HG02970 (cell line): ENCODE measurements around the gene CACNA2D3.

Experiments used
- ATAC-seq: cut with Tn5 transposase; IDR thresholded peaks from one replicate; pipeline ENCODE4 v1.9.1; 2021; ENCODE audit warnings: mild to moderate bottlenecking, moderate library complexity, moderate number of reproducible peaks; ENCODE audit not compliant: unreplicated experiment, low FRiP score

The CACNA2D3 gene

DNA sequence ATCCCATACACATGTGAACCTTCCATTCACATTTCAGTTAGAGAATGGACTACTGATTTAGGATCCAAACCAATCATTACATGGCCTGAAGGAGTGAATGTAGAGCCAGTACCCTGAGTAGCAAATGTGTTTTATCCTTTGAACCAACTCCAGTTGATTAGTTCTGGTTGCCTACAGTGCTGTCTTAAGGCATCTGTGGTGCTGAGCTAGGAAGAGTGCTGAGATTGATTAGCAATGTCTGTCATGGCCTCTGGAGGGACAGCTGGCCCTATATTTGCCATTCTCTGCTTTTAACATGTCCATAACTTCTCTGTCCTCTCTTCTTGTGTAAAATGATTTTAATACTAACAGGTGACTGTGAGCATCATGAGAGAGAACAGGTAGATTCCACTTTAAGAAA, 794.4 kb downstream of the CACNA2D3 start:
- no peak for ATAC-seq

DNA sequence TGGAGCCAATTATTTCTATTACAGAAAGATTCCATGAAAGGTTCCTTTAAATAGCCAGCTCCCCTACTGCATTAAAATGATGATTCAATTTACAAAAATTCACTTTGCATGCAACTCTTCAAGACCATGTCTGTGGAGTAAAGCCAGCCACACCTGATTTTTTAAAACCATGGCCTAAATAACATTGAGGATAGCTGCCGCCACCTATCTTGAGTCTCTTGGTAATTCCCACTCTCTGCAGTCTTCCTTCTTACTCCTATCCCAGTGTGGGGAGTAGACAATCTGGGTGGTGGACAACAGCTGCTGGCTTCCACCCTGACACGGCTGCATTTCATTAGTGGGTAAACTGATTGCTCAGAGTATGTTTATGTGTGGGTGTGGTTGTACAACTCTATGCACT, 794.8 kb downstream of the CACNA2D3 start:
- no peak for ATAC-seq

DNA sequence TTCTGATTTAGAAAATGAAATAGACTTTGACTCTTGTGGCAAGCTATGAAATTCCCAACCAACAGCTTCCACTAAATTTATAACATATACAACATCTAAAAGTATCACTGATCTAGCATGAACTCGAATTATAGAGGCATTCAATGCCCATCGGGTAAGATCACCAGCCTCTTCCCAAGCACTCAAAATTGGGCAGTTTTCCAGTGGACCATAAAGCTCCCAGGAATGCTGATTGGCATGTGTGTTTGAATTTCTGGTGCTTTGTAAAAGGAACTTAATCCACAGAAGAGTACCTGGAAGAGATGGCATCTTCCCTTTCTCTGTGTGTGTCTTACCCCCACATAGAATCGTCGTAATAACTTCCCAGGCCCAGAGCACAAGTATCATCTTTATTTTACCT, 795.5 kb downstream of the CACNA2D3 start:
- ATAC-seq, result no peak

DNA sequence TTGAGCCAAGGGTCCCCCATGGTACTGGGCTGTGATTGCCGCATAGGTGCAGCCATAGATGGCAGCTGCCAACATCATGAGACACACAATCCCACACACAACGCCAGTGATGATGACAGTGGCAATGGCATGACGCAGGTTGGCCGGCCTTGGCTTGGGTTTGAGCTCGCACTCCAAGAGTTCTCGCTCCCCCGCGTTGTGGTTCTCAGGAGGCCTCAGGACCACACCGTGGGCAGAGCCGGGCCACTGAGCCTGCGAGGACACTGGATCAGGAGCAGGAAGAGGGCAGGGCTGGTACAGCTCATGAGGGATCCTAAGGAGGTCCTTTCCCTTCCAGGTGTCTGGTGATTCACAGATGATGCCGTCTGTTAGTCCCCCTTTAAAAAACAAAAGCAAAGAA, 796.2 kb downstream of the CACNA2D3 start:
- no peak for ATAC-seq

DNA sequence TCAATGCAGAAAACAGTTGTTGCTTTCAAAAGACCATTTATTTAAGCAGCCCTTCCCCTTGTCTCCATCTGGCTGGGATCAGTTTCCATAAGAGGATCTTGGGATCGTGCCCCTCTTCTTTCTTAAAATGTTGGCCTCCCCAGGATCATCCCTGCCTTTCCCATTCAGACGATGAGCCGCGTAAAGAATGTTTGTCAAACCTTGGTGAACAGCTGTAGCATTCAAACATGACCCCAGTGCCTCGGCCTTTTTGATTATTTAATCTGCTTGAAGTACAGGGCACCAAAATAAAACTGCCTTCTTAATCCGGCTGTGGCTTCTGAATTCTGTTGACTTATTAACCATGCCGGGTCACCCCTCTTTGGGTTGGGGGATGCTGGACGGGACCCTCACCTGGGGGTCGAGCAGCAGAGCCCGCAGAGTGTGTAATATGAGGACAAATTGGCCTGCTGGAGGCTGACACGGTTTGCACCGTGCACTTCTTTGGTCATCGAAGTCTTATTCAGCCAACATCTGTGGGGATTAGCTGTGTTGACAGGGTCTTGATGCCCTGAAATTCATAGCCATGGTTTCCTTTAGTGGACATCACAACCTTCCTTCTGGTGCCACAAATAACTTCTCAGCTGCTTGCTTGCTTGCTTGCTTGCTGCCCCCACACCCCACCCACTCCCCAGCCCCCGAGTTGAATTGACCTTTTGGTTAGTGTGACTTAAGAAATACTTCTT, 805.9 kb downstream of the CACNA2D3 start, which contains the start of gene LRTM1:
LRTM1 (minus strand) TSS at position 14 of the 725 bp plus-strand sequence. CDS start 148 bp downstream, outside the sequence.
- ATAC-seq, result no peak

DNA sequence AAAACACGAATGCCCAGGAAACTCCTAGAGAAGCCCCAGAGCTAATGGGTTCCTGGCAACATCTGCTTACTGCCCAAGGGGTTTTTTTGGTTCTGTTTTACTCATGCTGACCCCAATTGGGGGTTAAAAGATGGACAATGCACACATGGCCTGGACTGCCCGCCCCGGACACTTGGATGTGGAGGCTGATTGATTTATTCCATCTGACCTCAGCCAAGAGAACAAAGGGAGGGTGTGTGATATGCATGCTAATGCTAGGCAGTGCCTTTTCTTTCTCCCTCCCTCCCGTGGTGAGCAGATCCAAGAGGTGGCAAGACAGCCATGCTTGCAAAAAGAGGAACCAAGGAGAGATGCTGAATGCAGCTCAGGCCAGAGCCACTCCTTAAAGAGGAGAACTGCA, 808.8 kb downstream of the CACNA2D3 start:
- ATAC-seq, result no peak

DNA sequence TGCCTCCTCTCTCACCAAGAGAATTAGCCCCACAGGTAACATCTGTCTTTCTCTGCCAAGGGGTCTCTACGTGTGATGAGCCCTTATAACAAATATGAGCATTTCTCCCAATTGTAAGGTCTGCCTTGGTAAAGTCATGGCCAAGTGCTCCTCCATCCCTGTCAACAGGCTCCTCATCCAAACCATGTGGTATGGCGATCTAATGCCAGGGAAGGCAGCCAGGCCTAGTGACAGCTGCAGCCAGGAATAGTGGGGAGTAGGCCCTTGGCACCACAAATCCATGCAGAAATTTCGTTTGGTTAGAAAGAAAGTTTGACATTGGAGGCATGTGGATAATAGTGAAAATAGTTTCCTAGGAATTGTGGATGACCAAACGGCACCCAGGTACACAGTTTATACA, 810.3 kb downstream of the CACNA2D3 start:
- ATAC-seq, result no peak

DNA sequence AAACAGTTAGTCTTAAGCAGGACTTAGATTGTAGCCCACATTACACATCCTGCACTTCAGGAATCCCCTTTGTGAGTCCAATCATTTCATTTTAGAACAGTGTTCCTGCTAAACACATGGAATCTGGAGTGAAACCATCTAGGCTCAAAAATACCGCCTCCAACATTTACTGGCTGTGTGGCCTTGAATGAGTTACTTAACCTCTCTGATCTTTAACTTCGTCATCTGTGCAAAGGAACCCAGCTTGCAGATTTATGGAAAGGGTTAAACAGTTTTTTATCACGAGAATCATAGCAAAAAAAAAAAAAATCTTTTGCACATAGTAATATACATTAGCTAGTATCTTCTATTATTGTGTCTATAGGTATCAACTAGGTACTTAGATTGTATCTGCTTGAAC, 813.5 kb downstream of the CACNA2D3 start:
- no peak for ATAC-seq

DNA sequence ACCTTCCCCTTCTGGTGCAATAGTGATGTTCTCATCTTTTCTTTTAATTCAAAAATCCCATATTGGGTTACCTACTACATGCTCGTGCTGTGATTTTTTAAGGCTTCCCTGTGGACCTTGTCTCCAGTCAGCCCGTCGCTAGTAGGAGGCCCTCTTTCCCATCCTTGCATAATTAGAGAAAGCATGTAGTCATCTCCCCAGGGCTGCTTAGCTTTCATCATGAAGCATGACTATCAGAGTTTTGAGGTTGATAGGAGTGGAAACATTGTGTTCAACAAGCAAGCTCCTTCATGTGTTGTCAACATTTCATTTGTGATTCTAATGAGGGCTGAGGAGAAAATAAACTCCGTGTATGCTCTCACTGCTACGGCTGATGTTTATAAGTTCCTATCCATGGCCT, 814.2 kb downstream of the CACNA2D3 start:
- ATAC-seq, result no peak

DNA sequence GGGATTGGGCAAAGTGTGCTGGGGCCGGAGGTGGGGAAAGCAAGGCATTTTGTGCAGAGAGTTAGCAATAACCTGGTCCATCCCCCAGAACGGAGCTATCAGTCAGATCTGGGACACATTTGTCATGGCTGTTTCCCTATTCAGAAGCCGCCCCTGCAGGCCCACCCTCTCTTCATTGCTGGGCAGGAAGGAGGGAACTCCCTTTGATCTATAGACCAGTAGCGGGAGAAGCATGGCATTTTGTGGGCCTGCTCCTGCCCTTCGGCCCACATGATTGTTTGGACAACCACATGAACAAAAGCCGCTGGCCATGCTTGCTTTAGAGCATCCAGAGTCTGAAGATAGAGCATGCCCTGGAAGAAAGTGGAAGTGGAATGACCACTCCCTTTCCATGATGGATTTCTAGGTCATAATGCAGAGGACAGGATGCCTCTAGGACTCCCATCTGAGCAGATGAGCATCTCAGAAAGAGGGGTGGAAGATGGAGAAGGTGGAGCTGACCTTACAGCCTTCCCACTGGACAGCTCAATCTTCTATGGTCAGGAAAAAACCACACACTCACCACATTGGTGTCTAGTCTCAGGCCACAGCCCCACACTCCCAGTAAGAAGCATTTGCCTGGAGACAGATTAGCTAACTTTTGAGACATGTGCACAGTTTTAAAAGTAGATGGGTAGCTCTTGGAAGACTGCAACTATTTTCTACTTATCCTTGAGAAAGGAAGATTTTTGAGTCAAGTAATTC, 817.4 kb downstream of the CACNA2D3 start:
- ATAC-seq, result no peak

DNA sequence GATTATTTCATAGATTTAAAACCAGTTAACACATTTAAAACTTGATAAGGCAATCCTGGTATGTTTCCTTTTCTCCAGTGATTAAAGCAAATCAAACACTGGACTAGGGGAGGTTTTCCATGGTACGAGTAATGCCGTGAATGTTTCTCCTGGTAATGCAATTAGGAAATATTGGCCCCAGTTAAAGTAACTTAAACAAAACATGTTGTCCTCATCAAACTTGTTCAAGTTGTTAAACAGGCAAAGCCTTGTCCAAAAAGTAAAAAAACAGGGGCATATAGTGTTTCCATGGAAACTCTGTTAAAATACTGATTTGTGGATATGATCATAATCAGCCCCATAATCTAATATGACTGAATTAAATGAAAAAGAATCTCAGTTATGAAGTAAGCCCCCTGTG, 818.6 kb downstream of the CACNA2D3 start:
- ATAC-seq, result no peak

DNA sequence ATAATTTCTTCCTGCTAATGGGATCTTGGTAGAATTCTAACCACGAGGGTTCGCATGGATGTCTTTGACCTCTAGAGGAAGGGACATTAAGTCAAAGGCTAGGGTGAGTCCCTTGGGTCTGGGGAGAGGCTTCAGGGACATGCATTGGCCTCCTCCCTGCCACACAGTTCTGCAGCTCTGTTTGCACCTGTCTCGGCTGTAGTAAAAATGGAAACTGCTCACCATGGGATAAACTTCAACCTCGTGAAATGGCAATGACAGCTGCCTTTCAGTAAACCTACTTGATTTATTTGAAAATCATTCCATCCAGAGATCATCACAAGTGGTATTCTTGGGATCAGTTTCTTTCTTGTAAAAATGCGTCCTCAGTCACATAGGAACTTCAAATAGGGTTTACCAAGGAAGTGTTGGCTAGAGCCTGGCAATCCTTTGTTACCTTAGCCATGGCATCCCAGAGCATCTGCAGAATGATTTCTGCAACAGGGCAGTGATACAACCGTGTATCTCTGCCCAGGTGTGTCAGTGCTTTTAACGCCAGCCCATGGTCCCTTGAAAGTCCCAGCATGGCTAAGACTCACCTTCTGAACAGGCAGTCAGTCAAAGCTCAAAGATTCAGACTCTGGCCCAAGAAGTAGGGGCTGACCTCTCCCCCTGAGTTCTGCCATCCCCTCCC, 819.5 kb downstream of the CACNA2D3 start:
- no peak for ATAC-seq

DNA sequence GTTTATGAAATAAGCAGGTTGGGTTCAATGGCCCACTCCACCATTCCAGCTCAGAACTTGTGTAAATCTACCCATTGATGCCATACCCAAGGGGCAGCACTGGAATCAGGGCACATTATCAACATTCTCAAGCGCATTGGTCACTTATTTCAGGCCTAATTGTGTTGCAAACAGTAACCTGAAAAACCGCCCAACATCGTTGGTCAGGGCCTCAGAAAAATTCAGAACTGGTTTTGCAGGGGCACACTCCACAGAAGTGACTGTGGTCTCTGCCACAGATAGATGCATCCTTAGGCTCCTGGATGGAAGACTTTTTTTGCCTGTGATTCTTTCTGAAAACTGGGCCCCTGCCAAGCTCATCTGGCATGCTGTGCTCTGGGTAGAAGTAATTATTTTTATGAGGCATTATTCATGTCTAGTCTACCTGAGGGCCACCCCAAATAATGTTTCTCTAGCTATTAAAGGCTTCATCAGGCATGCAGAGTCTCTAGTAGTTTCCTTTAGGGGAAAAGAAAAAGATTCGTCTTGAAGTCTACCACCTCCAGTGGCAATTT, 827.2 kb downstream of the CACNA2D3 start:
- ATAC-seq, result no peak

DNA sequence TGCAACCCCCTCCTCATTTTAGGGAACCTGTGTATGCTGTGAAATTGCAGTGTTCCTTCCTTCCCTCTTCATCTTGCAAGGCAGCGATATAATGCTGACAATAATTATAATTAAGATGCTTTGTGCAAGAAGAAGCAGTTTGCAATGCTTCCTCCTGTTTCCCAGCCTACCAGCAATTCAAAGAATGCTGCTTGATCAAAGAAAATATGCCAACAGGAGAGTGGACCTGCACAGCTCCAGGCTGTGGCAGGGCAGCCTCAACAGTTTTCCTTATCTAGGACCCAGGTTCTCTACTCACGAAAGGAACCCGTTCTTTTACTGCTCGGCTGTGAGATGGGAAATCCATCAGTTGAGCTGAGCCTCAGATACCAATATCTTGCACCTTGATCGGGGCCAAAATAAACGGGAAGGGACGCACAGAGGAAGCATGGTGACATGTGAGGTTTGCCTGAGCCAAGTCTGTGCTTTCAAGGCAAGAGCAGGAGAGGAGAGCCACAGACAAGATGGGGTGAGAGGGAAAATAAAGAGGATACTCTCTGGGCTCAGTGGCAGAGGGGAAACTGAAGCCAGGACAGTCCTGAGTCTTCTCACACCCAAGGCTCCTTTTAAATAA, 828.1 kb downstream of the CACNA2D3 start:
- no peak for ATAC-seq

DNA sequence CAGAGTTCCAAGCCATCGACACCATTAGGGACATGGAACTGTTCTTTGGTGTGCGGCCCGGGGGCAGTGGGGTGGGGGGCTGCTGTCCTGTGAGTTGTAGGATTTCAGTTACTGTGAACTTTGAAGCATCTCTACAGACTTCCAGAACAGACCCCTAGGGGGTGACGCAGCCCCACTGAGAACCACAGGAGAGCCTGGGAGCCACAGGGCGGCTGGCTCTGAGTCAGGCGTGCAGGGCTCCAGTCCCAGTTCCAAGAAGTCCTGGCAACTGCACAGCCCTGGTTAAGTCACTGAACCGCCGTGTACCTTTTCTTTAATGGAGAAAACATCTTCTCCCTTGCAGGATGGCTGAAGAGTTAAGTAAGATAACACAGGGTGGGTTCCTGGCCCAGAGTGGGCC, 829.1 kb downstream of the CACNA2D3 start:
- ATAC-seq, result no peak

DNA sequence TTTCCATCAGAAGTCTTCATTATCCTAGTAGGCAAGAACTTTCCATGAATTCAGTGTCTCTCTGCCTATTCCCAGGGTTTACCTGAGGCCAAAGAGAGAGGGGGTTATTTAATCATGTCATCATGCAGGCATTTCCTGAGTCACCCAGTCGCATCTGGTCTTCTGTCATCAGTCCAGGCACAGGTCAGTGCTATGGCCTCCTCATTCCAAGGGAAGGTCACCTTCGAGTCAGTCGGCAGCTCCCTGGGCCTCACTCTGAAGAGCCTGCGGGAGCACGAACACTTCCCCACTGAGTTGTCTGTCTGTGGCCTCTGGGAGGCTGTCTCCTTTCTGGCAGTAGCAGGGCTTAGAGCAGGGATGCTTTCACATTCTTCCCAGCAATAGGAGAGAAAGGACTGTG, 831.7 kb downstream of the CACNA2D3 start:
- no peak for ATAC-seq

DNA sequence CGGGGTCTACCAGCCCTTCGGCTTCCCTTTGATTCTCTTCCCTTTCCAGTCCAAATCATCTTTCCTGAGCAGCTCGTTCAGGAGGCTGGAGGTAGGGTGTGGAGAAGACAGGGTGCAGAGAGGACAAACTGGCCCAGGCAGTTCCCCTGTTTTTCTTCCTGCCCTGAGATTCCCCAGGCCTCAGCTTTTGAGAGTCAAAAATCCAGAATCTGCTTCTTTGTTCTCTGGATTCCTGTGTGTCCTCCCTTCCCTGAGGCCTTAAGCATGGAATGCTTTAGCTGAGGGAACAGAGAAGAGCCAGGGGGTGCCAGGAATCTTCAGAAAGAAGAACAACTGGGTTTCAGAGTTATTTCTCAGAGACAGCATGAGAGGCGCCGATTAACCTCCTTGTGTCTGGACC, 832.2 kb downstream of the CACNA2D3 start:
- no peak for ATAC-seq

DNA sequence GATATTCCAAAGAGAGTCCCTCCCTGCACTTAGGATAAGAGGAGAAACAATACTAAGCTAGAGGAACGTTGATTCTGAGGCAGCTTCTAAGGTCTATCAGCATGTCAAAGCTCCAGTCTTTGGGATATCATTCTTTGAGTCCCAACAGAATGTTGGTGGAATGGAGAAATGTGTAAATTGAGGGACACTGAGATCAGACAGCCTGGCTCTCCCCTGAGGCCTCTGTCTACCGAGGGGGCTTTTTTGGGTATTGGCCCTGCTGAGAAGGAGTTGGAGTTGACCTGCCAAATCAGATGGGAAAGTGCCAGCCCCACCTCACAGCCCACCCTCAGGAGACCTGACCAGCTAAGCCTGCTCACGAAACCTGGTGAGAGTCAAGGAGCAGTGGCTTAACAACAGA, 833.1 kb downstream of the CACNA2D3 start:
- no peak for ATAC-seq

DNA sequence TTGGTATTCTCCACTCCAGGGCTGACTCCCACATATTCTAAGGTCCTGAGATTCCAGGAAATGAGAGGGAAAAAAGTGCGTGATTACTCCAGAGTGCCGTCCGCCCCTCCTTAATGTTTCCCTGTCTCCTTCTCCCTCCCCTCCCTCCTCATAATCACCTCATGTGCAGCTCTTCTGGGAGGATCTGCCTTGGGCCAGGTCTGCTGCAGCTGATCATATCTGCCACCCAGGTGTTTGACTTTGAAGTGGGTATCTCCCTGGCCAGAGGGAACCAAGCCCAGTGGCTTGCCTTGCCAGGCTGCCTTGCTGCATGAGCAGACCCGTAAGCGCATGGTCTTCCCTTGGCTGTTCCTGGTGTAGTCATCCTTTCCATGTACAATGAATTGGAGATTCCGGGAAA, 833.6 kb downstream of the CACNA2D3 start:
- no peak for ATAC-seq

DNA sequence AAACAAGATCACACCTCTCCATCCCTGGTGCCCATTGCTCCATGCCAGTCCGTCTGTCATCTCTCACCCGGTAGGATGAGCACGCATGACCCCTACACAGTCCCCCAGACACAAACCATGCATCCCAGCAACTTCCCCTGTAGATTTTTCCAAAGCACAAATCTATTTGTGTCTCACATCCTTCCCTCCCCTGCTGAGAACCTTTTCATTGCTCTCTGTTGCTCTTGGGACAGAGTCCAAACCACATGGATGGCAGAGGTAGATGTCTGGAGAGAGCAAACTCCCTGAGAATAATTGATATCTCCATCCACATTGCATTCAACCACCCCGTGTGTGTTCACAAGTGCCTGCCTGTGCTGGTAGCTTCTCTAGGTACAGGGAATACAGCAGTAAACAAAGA, 835.4 kb downstream of the CACNA2D3 start:
- no peak for ATAC-seq

DNA sequence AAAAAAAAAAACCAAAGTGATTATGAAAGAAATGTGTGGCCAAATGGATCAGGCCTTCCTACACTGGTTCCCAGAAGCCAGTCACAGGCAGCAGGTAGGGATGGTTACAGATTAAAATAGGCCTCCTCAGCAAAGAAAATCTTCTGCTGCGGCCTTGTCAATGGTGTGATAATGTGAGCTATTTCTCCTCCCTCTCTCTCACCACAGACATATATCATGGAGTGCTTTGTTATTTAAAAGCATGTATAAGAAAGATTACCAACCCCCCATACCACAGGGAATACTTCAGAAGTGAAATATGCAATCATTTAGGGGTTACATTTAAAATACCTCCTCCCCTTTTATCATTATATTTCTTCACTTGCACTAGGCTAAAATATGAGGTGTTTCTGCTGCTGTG, 837.7 kb downstream of the CACNA2D3 start:
- ATAC-seq, result no peak
